GM12878 (cell line): ENCODE data around the gene RAP1GAP. TPM values are rescaled to one million over a fixed set of nuclear protein-coding genes. Genes with fewer than 3 reads are reported as not detected.

Source experiments
- ATAC-seq: fragments of 200-7000 bp; cut with Tn5 transposase; 3 replicates; pipeline ENCODE4 v1.9.1; 2020; ENCODE audit warnings: mild to moderate bottlenecking, moderate library complexity
- BruUV-seq: library from RNA; stranded (reverse); fragments of 400-500 nt; replicated peaks from 2 replicates; lab custom pipeline; 2021; lab: Mats Ljungman, UMichigan
- CTCF ChIA-PET: fragments of 300-600 bp; sonication (Branson Sonifier 250); formaldehyde crosslinking; extraction: SDS; loops from one replicate; lab custom pipeline; 2021; ENCODE audit warnings: inconsistent platforms; lab: Yijun Ruan, JAX
- POLR2A ChIA-PET: fragments of 350-600 bp; formaldehyde crosslinking; extraction: SDS; loops from one replicate; lab custom pipeline; 2021; ENCODE audit warnings: inconsistent platforms; lab: Charles Lee
- RAD21 ChIA-PET: fragments of 300-600 bp; sonication (Branson Sonifier 250); formaldehyde crosslinking; loops from one replicate; lab custom pipeline; 2023; ENCODE audit warnings: antibody characterized with exemption; ENCODE audit not compliant: unreplicated experiment; lab: Charles Lee
- SMC1A ChIA-PET: fragments of 300-600 bp; sonication (Branson Sonifier 250); formaldehyde crosslinking; loops from one replicate; lab custom pipeline; 2023; ENCODE audit not compliant: unreplicated experiment, uncharacterized antibody; lab: Charles Lee
- DNase-seq: peaks from one replicate; pipeline ENCODE4 v3.0.0-alpha.2; 2011; ENCODE audit warnings: low read depth, low spot score
- FAIRE-seq: peaks from 3 replicates; lab custom pipeline; 2011; peaks lifted over from hg19 to GRCh38; lab: Jason Lieb, UNC
- H2AFZ ChIP-seq: 2 replicates; pipeline ENCODE4 v1.6.0; 2011; ENCODE audit warnings: low read depth, low read length, control low read depth; ENCODE audit not compliant: control insufficient read depth
- H3K27ac ChIP-seq: 2 replicates; pipeline ENCODE4 v1.5.1; 2011; ENCODE audit warnings: control low read depth; ENCODE audit not compliant: control insufficient read depth, insufficient read depth
- H3K27me3 ChIP-seq, 2 experiments: replicated peaks in 1 of 2; 2 replicates each; pipeline versions ENCODE4 v1.6.0 to v1.6.1; 2011; ENCODE audit warnings: low read length in 1 of 2; ENCODE audit not compliant: control insufficient read depth in 2 of 2, insufficient read depth in 2 of 2
- H3K36me3 ChIP-seq, 2 experiments: 2 replicates each; pipeline ENCODE4 v1.5.1; 2011; ENCODE audit warnings: low read length in 1 of 2; ENCODE audit not compliant: control insufficient read depth in 2 of 2, insufficient read depth in 2 of 2
- H3K4me1 ChIP-seq: 2 replicates; pipeline ENCODE4 v1.6.1; 2011; ENCODE audit warnings: mild to moderate bottlenecking, low read length, moderate library complexity, mixed read lengths; ENCODE audit not compliant: control insufficient read depth, insufficient read depth
- H3K4me2 ChIP-seq: 2 replicates; pipeline ENCODE4 v1.6.0; 2011; ENCODE audit warnings: control low read depth; ENCODE audit not compliant: control insufficient read depth, insufficient read depth
- H3K4me3 ChIP-seq: fragments of 200-600 bp; sonication (generic); 2 replicates; pipeline ENCODE4 v1.5.1; 2016
- H3K79me2 ChIP-seq: 2 replicates; pipeline ENCODE4 v1.6.0; 2011; ENCODE audit warnings: low read length; ENCODE audit not compliant: control insufficient read depth, insufficient read depth
- H3K9ac ChIP-seq: 2 replicates; pipeline ENCODE4 v1.8.0; 2011; ENCODE audit warnings: low read length, control low read depth, mixed read lengths; ENCODE audit not compliant: control insufficient read depth, insufficient read depth
- H3K9me3 ChIP-seq: replicated peaks from 3 replicates; pipeline ENCODE4 v1.5.1; 2011; ENCODE audit warnings: mild to moderate bottlenecking, low read length; ENCODE audit not compliant: control insufficient read depth, insufficient read depth
- H4K20me1 ChIP-seq: 2 replicates; pipeline ENCODE4 v1.6.0; 2011; ENCODE audit not compliant: control insufficient read depth, insufficient read depth
- KAT2A ChIP-seq: conservative IDR thresholded peaks from 2 replicates; pipeline ENCODE4 v1.6.1; 2011; ENCODE audit warnings: low read depth, low read length; ENCODE audit not compliant: control insufficient read depth
- NFIC ChIP-seq: IDR thresholded peaks from 2 replicates; pipeline ENCODE4 v1.6.1; 2012; ENCODE audit warnings: low read depth, mild to moderate bottlenecking, inconsistent platforms, low read length, moderate library complexity
- PML ChIP-seq: IDR thresholded peaks from 2 replicates; pipeline ENCODE4 v1.6.1; 2012; ENCODE audit warnings: low read length, inconsistent platforms
- STAT1 ChIP-seq: fragments of 450-650 bp; conservative IDR thresholded peaks from 2 replicates; pipeline ENCODE4 v1.6.1; 2014; ENCODE audit warnings: antibody characterized with exemption, mild to moderate bottlenecking
- TARDBP ChIP-seq: IDR thresholded peaks from 2 replicates; pipeline ENCODE4 v1.6.1; 2016; ENCODE audit warnings: borderline replicate concordance
- ZZZ3 ChIP-seq: IDR thresholded peaks from 2 replicates; pipeline ENCODE4 v1.6.1; 2011; ENCODE audit warnings: low read depth; ENCODE audit not compliant: control insufficient read depth, insufficient read length
- WGBS: methylation state at CpG from one replicate; pipeline ENCODE4 v1.1.6; 2016; ENCODE audit warnings: low lambda C conversion rate; ENCODE audit not compliant: insufficient replicate concordance, insufficient coverage; ENCODE audit errors: missing lambda C conversion rate; 5-methylcytosine and 5-hydroxymethylcytosine counted together
- in situ Hi-C: fragments of 300-500 bp; cut with MboI; formaldehyde crosslinking; loops from 9 replicates; pipeline ENCODE4 v1.14.3; 2018; ENCODE audit warnings: mixed read lengths
- intact Hi-C: fragments of 100-400 bp; cut with micrococcal nuclease; formaldehyde crosslinking; loops from one replicate; pipeline ENCODE4 v1.14.2; 2022; ENCODE audit not compliant: unreplicated experiment
- polyA plus RNA-seq, 11 experiments: library from polyadenylated mRNA; depleted of rRNA in 4 of 11; unstranded in 6 of 11; stranded (reverse) in 5 of 11; fragments of >200 nt; fragmentation: Nextera tagmentation in 4 of 11; fragmentation: Illumina TruSeq in 1 of 11; extraction: Ambion mirVana in 4 of 11; extraction: Trizol in 1 of 11; gene quantifications; 1 replicate in 1 of 11; 2 replicates in 10 of 11; pipeline versions ENCODE4 v1.2.1 to v1.2.3, GENCODE V29; 2011 to 2016; ENCODE audit warnings: inconsistent platforms in 2 of 11, missing spikeins in 2 of 11, low read depth in 1 of 11
- total RNA-seq, 4 experiments: library from RNA; depleted of rRNA in 3 of 4; stranded (reverse); fragments of >200 nt in 3 of 4; fragmentation: Illumina TruSeq in 1 of 4; extraction: Trizol in 1 of 4; gene quantifications; 2 replicates each; pipeline versions ENCODE4 v1.2.1 to v1.2.3, GENCODE V29; 2013 to 2021
- TF ChIP-seq, protein P1 (sequence below): IDR thresholded peaks from 2 replicates; pipeline ENCODE4 v1.6.1; 2012; ENCODE audit warnings: low read depth, low read length, improper control_type of control experiment
- TF ChIP-seq, protein P2 (sequence below): fragments of 450-650 bp; IDR thresholded peaks from 2 replicates; pipeline ENCODE4 v1.6.1; 2016; ENCODE audit warnings: mild to moderate bottlenecking
- TF ChIP-seq, protein P3 (sequence below): fragments of 450-650 bp; IDR thresholded peaks from 2 replicates; pipeline ENCODE4 v1.6.1; 2017; ENCODE audit warnings: mild to moderate bottlenecking
- TF ChIP-seq, protein P4 (sequence below): fragments of 450-650 bp; IDR thresholded peaks from 2 replicates; pipeline ENCODE4 v1.6.1; 2016; ENCODE audit warnings: mild to moderate bottlenecking
- TF ChIP-seq, protein P5 (sequence below): fragments of 450-650 bp; formaldehyde crosslinking; IDR thresholded peaks from 2 replicates; pipeline ENCODE4 v1.5.0; 2022; ENCODE audit warnings: mild to moderate bottlenecking, missing genetic modification characterization
- TF ChIP-seq, protein P6 (sequence below): fragments of 450-650 bp; IDR thresholded peaks from 2 replicates; pipeline ENCODE4 v1.6.1; 2014; ENCODE audit warnings: mild to moderate bottlenecking

The RAP1GAP gene
- total and polyA plus RNA-seq, 10 of the 15 experiments (the other 5 are each of a cell fraction or from before 2014, with no cell fraction given) = 0.04 to 0.96 (median 0.09) TPM; not detected in 3

DNA sequence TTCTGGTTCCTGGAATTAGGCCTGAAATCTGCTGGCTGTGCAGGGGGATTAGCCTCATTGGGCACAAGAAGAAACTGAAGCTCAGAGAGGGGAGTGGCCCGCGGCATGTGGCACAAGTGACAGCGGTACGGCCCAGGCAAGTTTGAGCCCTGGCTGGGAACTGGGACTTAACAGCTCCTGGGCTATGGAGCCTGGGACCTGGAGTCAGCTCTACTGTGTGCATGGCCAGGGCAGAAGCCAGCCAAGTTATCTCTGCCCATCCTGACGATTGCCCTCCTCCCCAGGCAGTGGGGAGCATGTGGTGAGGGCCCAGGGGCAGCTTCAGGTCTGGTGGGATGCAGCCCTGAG, 98.7 kb downstream of the RAP1GAP start (continued):
- TF ChIP-seq, protein P1, sequence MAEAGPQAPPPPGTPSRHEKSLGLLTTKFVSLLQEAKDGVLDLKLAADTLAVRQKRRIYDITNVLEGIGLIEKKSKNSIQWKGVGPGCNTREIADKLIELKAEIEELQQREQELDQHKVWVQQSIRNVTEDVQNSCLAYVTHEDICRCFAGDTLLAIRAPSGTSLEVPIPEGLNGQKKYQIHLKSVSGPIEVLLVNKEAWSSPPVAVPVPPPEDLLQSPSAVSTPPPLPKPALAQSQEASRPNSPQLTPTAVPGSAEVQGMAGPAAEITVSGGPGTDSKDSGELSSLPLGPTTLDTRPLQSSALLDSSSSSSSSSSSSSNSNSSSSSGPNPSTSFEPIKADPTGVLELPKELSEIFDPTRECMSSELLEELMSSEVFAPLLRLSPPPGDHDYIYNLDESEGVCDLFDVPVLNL = no peak
- TF ChIP-seq, protein P2, sequence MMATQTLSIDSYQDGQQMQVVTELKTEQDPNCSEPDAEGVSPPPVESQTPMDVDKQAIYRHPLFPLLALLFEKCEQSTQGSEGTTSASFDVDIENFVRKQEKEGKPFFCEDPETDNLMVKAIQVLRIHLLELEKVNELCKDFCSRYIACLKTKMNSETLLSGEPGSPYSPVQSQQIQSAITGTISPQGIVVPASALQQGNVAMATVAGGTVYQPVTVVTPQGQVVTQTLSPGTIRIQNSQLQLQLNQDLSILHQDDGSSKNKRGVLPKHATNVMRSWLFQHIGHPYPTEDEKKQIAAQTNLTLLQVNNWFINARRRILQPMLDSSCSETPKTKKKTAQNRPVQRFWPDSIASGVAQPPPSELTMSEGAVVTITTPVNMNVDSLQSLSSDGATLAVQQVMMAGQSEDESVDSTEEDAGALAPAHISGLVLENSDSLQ = no peak
- TF ChIP-seq, protein P3, sequence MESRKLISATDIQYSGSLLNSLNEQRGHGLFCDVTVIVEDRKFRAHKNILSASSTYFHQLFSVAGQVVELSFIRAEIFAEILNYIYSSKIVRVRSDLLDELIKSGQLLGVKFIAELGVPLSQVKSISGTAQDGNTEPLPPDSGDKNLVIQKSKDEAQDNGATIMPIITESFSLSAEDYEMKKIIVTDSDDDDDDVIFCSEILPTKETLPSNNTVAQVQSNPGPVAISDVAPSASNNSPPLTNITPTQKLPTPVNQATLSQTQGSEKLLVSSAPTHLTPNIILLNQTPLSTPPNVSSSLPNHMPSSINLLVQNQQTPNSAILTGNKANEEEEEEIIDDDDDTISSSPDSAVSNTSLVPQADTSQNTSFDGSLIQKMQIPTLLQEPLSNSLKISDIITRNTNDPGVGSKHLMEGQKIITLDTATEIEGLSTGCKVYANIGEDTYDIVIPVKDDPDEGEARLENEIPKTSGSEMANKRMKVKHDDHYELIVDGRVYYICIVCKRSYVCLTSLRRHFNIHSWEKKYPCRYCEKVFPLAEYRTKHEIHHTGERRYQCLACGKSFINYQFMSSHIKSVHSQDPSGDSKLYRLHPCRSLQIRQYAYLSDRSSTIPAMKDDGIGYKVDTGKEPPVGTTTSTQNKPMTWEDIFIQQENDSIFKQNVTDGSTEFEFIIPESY = no peak
- TF ChIP-seq ZZZ3 (no peak), TARDBP (no peak), STAT1 (no peak), NFIC (no peak)

DNA sequence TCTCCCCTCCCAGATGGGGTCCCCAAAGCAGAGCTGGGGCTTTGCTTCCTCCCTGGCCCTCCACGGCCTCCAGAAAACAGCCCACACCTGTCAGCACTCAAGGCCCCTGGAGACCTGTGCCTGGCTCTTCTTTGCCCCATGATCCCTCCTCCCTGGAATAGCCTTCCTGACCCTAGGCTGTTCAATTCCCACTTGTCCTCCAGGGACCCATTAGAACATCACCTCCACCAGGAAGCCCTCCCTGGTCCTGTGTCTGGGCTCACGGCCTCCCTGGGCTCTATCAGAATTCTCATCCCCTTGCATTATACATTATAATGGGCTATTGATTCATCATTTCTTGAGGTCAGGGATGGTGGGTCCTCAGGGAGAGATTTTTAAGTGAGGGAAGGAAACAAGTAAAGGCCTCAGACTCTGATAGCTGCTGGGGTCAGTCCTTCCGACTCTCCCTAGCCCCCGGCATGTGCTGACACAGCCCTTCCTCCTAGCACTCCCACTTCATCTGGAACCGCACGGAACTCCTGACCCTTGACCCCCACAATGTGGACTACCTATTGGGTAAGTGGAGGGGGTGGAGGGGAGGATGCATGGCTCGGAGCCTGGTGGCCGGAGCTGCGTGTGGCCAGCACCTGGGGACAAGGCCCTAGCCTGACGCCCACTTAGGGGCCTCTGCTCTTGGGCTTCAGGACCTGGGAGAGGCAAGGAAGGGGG, 99.2 kb downstream of the RAP1GAP start:
- DNase-seq (no peak), ATAC-seq (no peak), FAIRE-seq (no peak)
- H3K4me3 ChIP-seq = no peak overlapping the region
- CTCF ChIA-PET = no interaction called here
- RAD21 ChIA-PET = no interaction called here
- SMC1A ChIA-PET = no interaction called here
- H3K4me2 ChIP-seq = no peak overlapping the region
- no peak overlapping the region for H2AFZ ChIP-seq
- H3K9ac ChIP-seq = no peak overlapping the region
- H4K20me1 ChIP-seq = no peaks in the 10 kb centered on the region
- no peaks in the 10 kb centered on the region for H3K36me3 ChIP-seq
- WGBS = 28% methylated on average over 10 of the region's 10 CpGs
- H3K27ac ChIP-seq = no peak overlapping the region
- intact Hi-C loops = loop anchor here (10.0 kb wide), 1 partner anchor 195 kb away; no protein-coding TSS in a partner anchor
- in situ Hi-C loops = no loop called here
- POLR2A ChIA-PET = no interaction called here
- H3K9me3 ChIP-seq = no peaks in the 10 kb centered on the region
- H3K79me2 ChIP-seq = no peaks in the 10 kb centered on the region
- H3K27me3 ChIP-seq = no peaks in the 10 kb centered on the region; a peak in 2 of 4 replicates
- no TSS peak for BruUV-seq
- H3K4me1 ChIP-seq = no peaks in the 10 kb centered on the region
- TF ChIP-seq, protein P4, sequence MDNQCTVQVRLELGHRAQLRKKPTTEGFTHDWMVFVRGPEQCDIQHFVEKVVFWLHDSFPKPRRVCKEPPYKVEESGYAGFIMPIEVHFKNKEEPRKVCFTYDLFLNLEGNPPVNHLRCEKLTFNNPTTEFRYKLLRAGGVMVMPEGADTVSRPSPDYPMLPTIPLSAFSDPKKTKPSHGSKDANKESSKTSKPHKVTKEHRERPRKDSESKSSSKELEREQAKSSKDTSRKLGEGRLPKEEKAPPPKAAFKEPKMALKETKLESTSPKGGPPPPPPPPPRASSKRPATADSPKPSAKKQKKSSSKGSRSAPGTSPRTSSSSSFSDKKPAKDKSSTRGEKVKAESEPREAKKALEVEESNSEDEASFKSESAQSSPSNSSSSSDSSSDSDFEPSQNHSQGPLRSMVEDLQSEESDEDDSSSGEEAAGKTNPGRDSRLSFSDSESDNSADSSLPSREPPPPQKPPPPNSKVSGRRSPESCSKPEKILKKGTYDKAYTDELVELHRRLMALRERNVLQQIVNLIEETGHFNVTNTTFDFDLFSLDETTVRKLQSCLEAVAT = no peak
- TF ChIP-seq PML (no peak), TARDBP (no peak), KAT2A (no peak)
- TF ChIP-seq, protein P5, sequence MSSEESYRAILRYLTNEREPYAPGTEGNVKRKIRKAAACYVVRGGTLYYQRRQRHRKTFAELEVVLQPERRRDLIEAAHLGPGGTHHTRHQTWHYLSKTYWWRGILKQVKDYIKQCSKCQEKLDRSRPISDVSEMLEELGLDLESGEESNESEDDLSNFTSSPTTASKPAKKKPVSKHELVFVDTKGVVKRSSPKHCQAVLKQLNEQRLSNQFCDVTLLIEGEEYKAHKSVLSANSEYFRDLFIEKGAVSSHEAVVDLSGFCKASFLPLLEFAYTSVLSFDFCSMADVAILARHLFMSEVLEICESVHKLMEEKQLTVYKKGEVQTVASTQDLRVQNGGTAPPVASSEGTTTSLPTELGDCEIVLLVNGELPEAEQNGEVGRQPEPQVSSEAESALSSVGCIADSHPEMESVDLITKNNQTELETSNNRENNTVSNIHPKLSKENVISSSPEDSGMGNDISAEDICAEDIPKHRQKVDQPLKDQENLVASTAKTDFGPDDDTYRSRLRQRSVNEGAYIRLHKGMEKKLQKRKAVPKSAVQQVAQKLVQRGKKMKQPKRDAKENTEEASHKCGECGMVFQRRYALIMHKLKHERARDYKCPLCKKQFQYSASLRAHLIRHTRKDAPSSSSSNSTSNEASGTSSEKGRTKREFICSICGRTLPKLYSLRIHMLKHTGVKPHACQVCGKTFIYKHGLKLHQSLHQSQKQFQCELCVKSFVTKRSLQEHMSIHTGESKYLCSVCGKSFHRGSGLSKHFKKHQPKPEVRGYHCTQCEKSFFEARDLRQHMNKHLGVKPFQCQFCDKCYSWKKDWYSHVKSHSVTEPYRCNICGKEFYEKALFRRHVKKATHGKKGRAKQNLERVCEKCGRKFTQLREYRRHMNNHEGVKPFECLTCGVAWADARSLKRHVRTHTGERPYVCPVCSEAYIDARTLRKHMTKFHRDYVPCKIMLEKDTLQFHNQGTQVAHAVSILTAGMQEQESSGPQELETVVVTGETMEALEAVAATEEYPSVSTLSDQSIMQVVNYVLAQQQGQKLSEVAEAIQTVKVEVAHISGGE (CRISPR knock-in tag) = no peak
- TF ChIP-seq, protein P6, sequence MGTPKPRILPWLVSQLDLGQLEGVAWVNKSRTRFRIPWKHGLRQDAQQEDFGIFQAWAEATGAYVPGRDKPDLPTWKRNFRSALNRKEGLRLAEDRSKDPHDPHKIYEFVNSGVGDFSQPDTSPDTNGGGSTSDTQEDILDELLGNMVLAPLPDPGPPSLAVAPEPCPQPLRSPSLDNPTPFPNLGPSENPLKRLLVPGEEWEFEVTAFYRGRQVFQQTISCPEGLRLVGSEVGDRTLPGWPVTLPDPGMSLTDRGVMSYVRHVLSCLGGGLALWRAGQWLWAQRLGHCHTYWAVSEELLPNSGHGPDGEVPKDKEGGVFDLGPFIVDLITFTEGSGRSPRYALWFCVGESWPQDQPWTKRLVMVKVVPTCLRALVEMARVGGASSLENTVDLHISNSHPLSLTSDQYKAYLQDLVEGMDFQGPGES = no peak
